Hepatocyte (in vitro differentiated cells): ENCODE data around the gene SORCS3. TPM values are rescaled to one million over a fixed set of nuclear protein-coding genes. Genes with fewer than 3 reads are reported as not detected.

ENCODE experiments used
- DNase-seq: peaks from one replicate; pipeline ENCODE4 v3.0.0-alpha.2; 2016; ENCODE audit warnings: low spot score
- H2AFZ ChIP-seq: fragments of 200-600 bp; sonication (generic); 2 replicates; pipeline ENCODE4 v1.6.0; 2016; ENCODE audit warnings: antibody characterized with exemption, mild to moderate bottlenecking
- H3K27ac ChIP-seq: fragments of 200-600 bp; sonication (generic); 2 replicates; pipeline ENCODE4 v1.5.1; 2016; ENCODE audit warnings: mild to moderate bottlenecking
- H3K27me3 ChIP-seq: fragments of 200-600 bp; sonication (generic); 2 replicates; pipeline ENCODE4 v1.6.1; 2016
- H3K36me3 ChIP-seq: fragments of 200-600 bp; sonication (generic); replicated peaks from 2 replicates; pipeline ENCODE4 v1.5.1; 2016; ENCODE audit warnings: low read depth; ENCODE audit not compliant: insufficient read depth
- H3K4me1 ChIP-seq: fragments of 200-600 bp; sonication (generic); 2 replicates; pipeline ENCODE4 v1.5.1; 2016; ENCODE audit warnings: mild to moderate bottlenecking, moderate library complexity; ENCODE audit not compliant: insufficient read depth
- H3K4me2 ChIP-seq: fragments of 200-600 bp; sonication (generic); 2 replicates; pipeline ENCODE4 v1.6.0; 2016
- H3K4me3 ChIP-seq: fragments of 200-600 bp; sonication (generic); 2 replicates; pipeline ENCODE4 v1.5.1; 2016; ENCODE audit warnings: mild to moderate bottlenecking
- H3K79me2 ChIP-seq: fragments of 200-600 bp; sonication (generic); 2 replicates; pipeline ENCODE4 v1.6.0; 2017; ENCODE audit warnings: mild to moderate bottlenecking
- H3K9me2 ChIP-seq: fragments of 200-600 bp; sonication (generic); replicated peaks from 2 replicates; pipeline ENCODE4 v1.6.0; 2017; ENCODE audit warnings: mild to moderate bottlenecking; ENCODE audit not compliant: insufficient read depth
- H3K9me3 ChIP-seq: fragments of 200-600 bp; sonication (generic); 2 replicates; pipeline ENCODE4 v1.5.1; 2016; ENCODE audit warnings: low read depth, mild to moderate bottlenecking
- H4K20me1 ChIP-seq: fragments of 200-600 bp; sonication (generic); 2 replicates; pipeline ENCODE4 v1.6.0; 2016; ENCODE audit warnings: mild to moderate bottlenecking; ENCODE audit not compliant: insufficient read depth, poor library complexity, severe bottlenecking
- EZH2 ChIP-seq: fragments of 200-600 bp; sonication (generic); IDR thresholded peaks from 2 replicates; pipeline ENCODE4 v1.6.1; 2016; ENCODE audit warnings: antibody characterized with exemption, mild to moderate bottlenecking, borderline replicate concordance
- EZH2phosphoT487 ChIP-seq: fragments of 200-600 bp; sonication (generic); IDR thresholded peaks from one replicate; pipeline ENCODE4 v1.6.1; 2018; ENCODE audit warnings: antibody characterized with exemption, mild to moderate bottlenecking, low read depth, moderate library complexity; ENCODE audit not compliant: unreplicated experiment, severe bottlenecking
- WGBS: methylation state at CpG from one replicate; pipeline ENCODE4 v1.1.6; 2016; ENCODE audit warnings: low lambda C conversion rate; ENCODE audit errors: missing lambda C conversion rate; 5-methylcytosine and 5-hydroxymethylcytosine counted together
- polyA plus RNA-seq: library from polyadenylated mRNA; unstranded; fragments of >200 nt; fragmentation: Nextera tagmentation; extraction: Ambion mirVana; gene quantifications from 2 replicates; pipeline ENCODE4 v1.2.1, GENCODE V29; 2016
- total RNA-seq: library from RNA; depleted of rRNA; stranded (reverse); fragments of >200 nt; gene quantifications from 2 replicates; pipeline ENCODE4 v1.2.3, GENCODE V29; 2014
- TF ChIP-seq, protein P1 (sequence below): fragments of 200-600 bp; sonication (generic); IDR thresholded peaks from 2 replicates; pipeline ENCODE4 v1.5.1; 2016; ENCODE audit warnings: antibody characterized with exemption, mild to moderate bottlenecking; ENCODE audit not compliant: poor library complexity

The SORCS3 gene
- total and polyA plus RNA-seq, 2 experiments from 2014 or later: 0.59 to 0.80 TPM

DNA sequence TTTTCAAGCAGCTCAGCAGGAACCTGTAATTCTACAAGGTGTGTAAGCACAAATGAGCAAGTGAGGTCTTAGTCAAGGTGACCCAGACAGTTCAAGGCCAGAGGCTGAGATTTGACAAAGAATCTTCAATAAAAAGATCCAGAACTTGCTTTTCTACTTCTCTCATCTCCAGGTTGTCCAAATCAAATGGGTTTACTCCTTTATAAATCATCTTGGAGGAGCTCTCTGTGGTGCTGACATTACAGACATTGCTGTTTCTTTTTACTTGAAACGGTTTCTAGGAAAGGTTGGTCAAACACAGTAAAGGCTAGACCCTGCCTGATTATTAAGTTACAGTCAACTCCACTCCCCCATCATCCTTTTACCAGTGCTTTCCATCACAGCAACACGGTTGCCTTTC lies 504.6 kb downstream of the SORCS3 start:
- Histone ChIP-seq H3K36me3 (no peaks in the 10 kb centered on the region), H3K9me2 (no peaks in the 10 kb centered on the region), H2AFZ (no peak overlapping the region), H3K27me3 (no peaks in the 10 kb centered on the region), H3K4me2 (no peak overlapping the region), H3K4me1 (peaks cover 13% of the 10 kb centered on the region), H3K4me3 (no peak overlapping the region), H3K27ac (no peak overlapping the region), H3K79me2 (no peaks in the 10 kb centered on the region), H3K9me3 (no peaks in the 10 kb centered on the region), H4K20me1 (no peaks in the 10 kb centered on the region)
- no peak for DNase-seq
- 72% methylated on average over 2 of the region's 2 CpGs for WGBS
- TF ChIP-seq EZH2 (no peak), EZH2phosphoT487 (no peak)
- TF ChIP-seq, protein P1, sequence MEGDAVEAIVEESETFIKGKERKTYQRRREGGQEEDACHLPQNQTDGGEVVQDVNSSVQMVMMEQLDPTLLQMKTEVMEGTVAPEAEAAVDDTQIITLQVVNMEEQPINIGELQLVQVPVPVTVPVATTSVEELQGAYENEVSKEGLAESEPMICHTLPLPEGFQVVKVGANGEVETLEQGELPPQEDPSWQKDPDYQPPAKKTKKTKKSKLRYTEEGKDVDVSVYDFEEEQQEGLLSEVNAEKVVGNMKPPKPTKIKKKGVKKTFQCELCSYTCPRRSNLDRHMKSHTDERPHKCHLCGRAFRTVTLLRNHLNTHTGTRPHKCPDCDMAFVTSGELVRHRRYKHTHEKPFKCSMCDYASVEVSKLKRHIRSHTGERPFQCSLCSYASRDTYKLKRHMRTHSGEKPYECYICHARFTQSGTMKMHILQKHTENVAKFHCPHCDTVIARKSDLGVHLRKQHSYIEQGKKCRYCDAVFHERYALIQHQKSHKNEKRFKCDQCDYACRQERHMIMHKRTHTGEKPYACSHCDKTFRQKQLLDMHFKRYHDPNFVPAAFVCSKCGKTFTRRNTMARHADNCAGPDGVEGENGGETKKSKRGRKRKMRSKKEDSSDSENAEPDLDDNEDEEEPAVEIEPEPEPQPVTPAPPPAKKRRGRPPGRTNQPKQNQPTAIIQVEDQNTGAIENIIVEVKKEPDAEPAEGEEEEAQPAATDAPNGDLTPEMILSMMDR: no peak

DNA sequence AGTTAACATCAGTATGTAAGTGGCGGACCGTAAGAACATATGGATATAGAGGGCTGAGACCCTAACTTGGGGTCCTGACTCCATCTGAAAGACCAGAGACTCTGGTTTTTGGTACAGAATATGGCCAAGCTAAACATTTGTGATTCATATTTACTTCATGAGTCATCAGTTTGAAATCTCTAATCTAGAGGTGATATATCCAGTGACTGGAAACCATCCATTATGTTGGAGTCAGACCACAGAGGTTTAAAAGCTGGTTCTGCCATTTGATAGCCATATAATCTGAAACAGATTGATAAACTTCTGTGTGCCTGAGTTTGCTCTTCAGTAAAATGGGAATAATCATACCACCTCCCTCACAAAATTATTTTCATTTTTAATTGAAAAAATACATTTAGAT lies 505.3 kb downstream of the SORCS3 start:
- Histone ChIP-seq H3K27me3 (no peaks in the 10 kb centered on the region), H3K9me3 (no peaks in the 10 kb centered on the region), H3K27ac (no peak overlapping the region), H2AFZ (no peak overlapping the region), H3K4me1 (peaks cover 18% of the 10 kb centered on the region), H3K36me3 (no peaks in the 10 kb centered on the region), H3K4me2 (no peak overlapping the region), H4K20me1 (no peaks in the 10 kb centered on the region), H3K9me2 (no peaks in the 10 kb centered on the region), H3K4me3 (no peak overlapping the region), H3K79me2 (no peaks in the 10 kb centered on the region)
- no peak for DNase-seq
- WGBS: 93% methylated on average over 2 of the region's 2 CpGs
- TF ChIP-seq, protein P1: no peak
- TF ChIP-seq EZH2phosphoT487 (no peak), EZH2 (no peak)

DNA sequence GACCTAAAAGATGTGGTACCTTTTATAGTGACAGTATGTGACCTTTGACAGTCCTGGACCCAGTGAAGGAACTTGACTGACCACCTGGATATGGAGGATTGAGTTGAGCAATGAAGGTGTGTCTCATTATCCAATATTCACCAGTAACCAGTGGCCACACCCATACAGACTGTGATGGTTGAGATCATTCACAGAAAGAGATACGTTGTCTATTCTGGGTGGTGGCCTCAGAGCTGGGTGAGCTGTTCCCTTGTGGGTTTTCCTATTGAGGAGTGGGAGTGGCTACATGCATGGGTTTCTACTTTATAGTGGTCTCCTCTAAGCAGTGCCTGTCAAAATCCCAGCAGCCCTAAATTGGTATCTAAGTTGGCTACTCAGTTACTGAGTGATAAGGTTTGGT lies 507.4 kb downstream of the SORCS3 start:
- Histone ChIP-seq H4K20me1 (no peaks in the 10 kb centered on the region), H3K4me1 (peaks cover 22% of the 10 kb centered on the region), H3K27me3 (no peaks in the 10 kb centered on the region), H3K9me2 (no peaks in the 10 kb centered on the region), H3K4me2 (no peak overlapping the region), H3K36me3 (no peaks in the 10 kb centered on the region), H3K27ac (peak overlapping the region; percentile 88), H3K79me2 (no peaks in the 10 kb centered on the region), H2AFZ (no peak overlapping the region), H3K9me3 (no peaks in the 10 kb centered on the region), H3K4me3 (no peak overlapping the region)
- TF ChIP-seq EZH2phosphoT487 (no peak), EZH2 (no peak)
- TF ChIP-seq, protein P1: no peak
- WGBS: 82% methylated on average over 1 of the region's 1 CpG
- no peak for DNase-seq

DNA sequence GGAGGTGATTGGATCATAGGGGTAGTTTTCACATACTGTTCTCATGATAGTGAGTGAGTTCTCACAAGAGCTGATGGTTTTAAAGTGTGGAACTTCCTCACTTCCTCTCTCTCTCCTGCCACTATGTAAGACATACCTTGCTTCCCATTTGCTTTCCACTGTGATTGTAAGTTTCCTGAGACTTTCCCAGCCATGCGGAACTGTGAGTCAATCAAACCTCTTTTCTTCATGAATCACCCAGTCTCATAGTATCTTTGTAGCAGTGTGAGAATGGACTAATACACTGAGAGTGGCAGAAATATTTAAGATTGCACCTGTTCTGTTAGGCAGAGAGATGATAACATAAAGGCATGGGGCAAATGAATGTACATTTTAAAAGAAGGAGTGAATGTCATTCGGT lies 507.8 kb downstream of the SORCS3 start:
- H3K4me1 ChIP-seq: peaks cover 22% of the 10 kb centered on the region
- peak overlapping the region; percentile 88 for H3K27ac ChIP-seq
- H3K27me3 ChIP-seq: no peaks in the 10 kb centered on the region
- no peaks in the 10 kb centered on the region for H3K9me3 ChIP-seq
- no peak overlapping the region for H3K4me2 ChIP-seq
- no peaks in the 10 kb centered on the region for H4K20me1 ChIP-seq
- no peak overlapping the region for H3K4me3 ChIP-seq
- no peaks in the 10 kb centered on the region for H3K79me2 ChIP-seq
- WGBS: 76% methylated on average over 2 of the region's 2 CpGs
- DNase-seq: peak; percentile 18
- H3K9me2 ChIP-seq: no peaks in the 10 kb centered on the region
- H3K36me3 ChIP-seq: no peaks in the 10 kb centered on the region
- TF ChIP-seq, protein P1: no peak
- TF ChIP-seq EZH2phosphoT487 (no peak), EZH2 (no peak)
- H2AFZ ChIP-seq: no peak overlapping the region
